GM12878 (cell line): Measurements from ENCODE around the gene EXO1.

Source experiments
- BHLHE40 ChIP-seq, 2 experiments: fragments of 450-650 bp in 1 of 2; IDR thresholded peaks; 2 replicates each; pipeline ENCODE4 v1.6.1; 2011 to 2017; ENCODE audit warnings: low read depth in 2 of 2, borderline replicate concordance in 1 of 2, improper control_type of control experiment in 1 of 2, low read length in 1 of 2, mild to moderate bottlenecking in 1 of 2
- BRCA1 ChIP-seq: IDR thresholded peaks from 2 replicates; pipeline ENCODE4 v1.6.1; 2011; ENCODE audit warnings: low read depth, low read length, improper control_type of control experiment
- EP300 ChIP-seq, 2 experiments: fragments of 150-350 bp in 1 of 2; IDR thresholded peaks; 2 replicates each; pipeline ENCODE4 v1.6.1; 2011 to 2012; ENCODE audit warnings: low read depth in 2 of 2, low read length in 2 of 2, borderline replicate concordance in 1 of 2, improper control_type of control experiment in 1 of 2, inconsistent platforms in 1 of 2; ENCODE audit not compliant: control insufficient read depth in 1 of 2
- EZH2 ChIP-seq: IDR thresholded peaks from 2 replicates; pipeline ENCODE4 v1.6.1; 2012; ENCODE audit warnings: low read depth, mild to moderate bottlenecking, control low read depth, inconsistent platforms, low read length, borderline replicate concordance; ENCODE audit not compliant: control insufficient read depth
- FOXK2 ChIP-seq: fragments of 450-650 bp; IDR thresholded peaks from 2 replicates; pipeline ENCODE4 v1.6.1; 2017; ENCODE audit warnings: mild to moderate bottlenecking, moderate library complexity
- NFXL1 ChIP-seq: fragments of 450-650 bp; IDR thresholded peaks from 2 replicates; pipeline ENCODE4 v1.6.1; 2017; ENCODE audit warnings: antibody characterized with exemption, mild to moderate bottlenecking, borderline replicate concordance
- POLR2A ChIP-seq: IDR thresholded peaks from 2 replicates; pipeline ENCODE4 v1.6.1; 2011; ENCODE audit warnings: low read depth, mild to moderate bottlenecking, low read length
- SUZ12 ChIP-seq: fragments of 200-600 bp; sonication (generic); IDR thresholded peaks from one replicate; pipeline ENCODE4 v1.6.1; 2018; ENCODE audit warnings: antibody characterized with exemption, mild to moderate bottlenecking; ENCODE audit not compliant: unreplicated experiment
- TAF1 ChIP-seq: IDR thresholded peaks from 2 replicates; pipeline ENCODE4 v1.6.1; 2011; ENCODE audit warnings: mild to moderate bottlenecking, low read depth, low read length, borderline replicate concordance
- ZSCAN29 ChIP-seq: fragments of 450-650 bp; IDR thresholded peaks from 2 replicates; pipeline ENCODE4 v1.6.1; 2017; ENCODE audit warnings: mild to moderate bottlenecking, moderate library complexity
- TF ChIP-seq, protein P1 (sequence below), 3 experiments: IDR thresholded peaks in 2 of 3; conservative IDR thresholded peaks in 1 of 3; 2 replicates each; pipeline ENCODE4 v1.5.1; 2011; ENCODE audit warnings: low read depth in 3 of 3, low read length in 3 of 3, mild to moderate bottlenecking in 3 of 3, control low read depth in 2 of 3, moderate library complexity in 2 of 3, inconsistent platforms in 1 of 3, mixed read lengths in 1 of 3; ENCODE audit not compliant: control insufficient read depth in 2 of 3, insufficient read depth in 1 of 3; ENCODE audit errors: extremely low read depth in 1 of 3

GRCh38 chr1:241870746-241871430, 22.9 kb downstream of the EXO1 start:
- no peak for TF ChIP-seq SUZ12
- TF ChIP-seq BRCA1, result no peak
- no peak for TF ChIP-seq BHLHE40 (IDR thresholded peaks at IDR 0.05; ENCODE audit: borderline replicate concordance in 1 of 2, low read depth in 2 of 2, low read length in 1 of 2)
- no peak for TF ChIP-seq NFXL1
- TF ChIP-seq EP300 (IDR thresholded peaks at IDR 0.05; ENCODE audit: borderline replicate concordance in 1 of 2, control insufficient read depth in 1 of 2, low read depth in 2 of 2, low read length in 2 of 2), result no peak
- TF ChIP-seq, protein P1, sequence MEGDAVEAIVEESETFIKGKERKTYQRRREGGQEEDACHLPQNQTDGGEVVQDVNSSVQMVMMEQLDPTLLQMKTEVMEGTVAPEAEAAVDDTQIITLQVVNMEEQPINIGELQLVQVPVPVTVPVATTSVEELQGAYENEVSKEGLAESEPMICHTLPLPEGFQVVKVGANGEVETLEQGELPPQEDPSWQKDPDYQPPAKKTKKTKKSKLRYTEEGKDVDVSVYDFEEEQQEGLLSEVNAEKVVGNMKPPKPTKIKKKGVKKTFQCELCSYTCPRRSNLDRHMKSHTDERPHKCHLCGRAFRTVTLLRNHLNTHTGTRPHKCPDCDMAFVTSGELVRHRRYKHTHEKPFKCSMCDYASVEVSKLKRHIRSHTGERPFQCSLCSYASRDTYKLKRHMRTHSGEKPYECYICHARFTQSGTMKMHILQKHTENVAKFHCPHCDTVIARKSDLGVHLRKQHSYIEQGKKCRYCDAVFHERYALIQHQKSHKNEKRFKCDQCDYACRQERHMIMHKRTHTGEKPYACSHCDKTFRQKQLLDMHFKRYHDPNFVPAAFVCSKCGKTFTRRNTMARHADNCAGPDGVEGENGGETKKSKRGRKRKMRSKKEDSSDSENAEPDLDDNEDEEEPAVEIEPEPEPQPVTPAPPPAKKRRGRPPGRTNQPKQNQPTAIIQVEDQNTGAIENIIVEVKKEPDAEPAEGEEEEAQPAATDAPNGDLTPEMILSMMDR (IDR thresholded peaks at IDR 0.05 in 2 of 3, conservative IDR thresholded peaks at IDR 0.05 in 1 of 3; ENCODE audit: control insufficient read depth in 2 of 3, extremely low read depth in 1 of 3, insufficient read depth in 1 of 3, low read depth in 3 of 3, low read length in 3 of 3), result no peak
- TF ChIP-seq POLR2A, result no peak
- TF ChIP-seq EZH2, result no peak
- no peak for TF ChIP-seq FOXK2
- TF ChIP-seq ZSCAN29, result no peak
- TF ChIP-seq TAF1, result no peak
